Vagina (tissue), 2 donors: ENCODE measurements around the gene OR2V1. TPM values are rescaled to one million over a fixed set of nuclear protein-coding genes. Genes with fewer than 3 reads are reported as not detected.
"Not testable (repeated sequence)": the region's sequence is repeated elsewhere in the genome, so short reads cannot be mapped to it uniquely, and the experiment has no call there.

ENCODE experiments used
- DNase-seq, 2 donors: peaks; one replicate each; pipeline ENCODE4 v3.0.0-alpha.2; 2017; ENCODE audit errors: extremely low spot score in 2 of 2
- H3K27ac ChIP-seq: fragments of 200-600 bp; sonication (generic); one replicate; pipeline ENCODE4 v1.5.1; 2019
- H3K27me3 ChIP-seq: fragments of 200-600 bp; sonication (generic); one replicate; pipeline ENCODE4 v1.5.1; 2019
- H3K36me3 ChIP-seq, 2 donors: fragments of 200-600 bp; sonication (generic); one replicate each; pipeline ENCODE4 v1.5.1; 2017 to 2019
- H3K4me1 ChIP-seq: fragments of 200-600 bp; sonication (generic); one replicate; pipeline ENCODE4 v1.5.1; 2019
- H3K4me3 ChIP-seq, 2 donors: fragments of 200-600 bp; sonication (generic); 1 replicate in 1 of 2; 2 replicates in 1 of 2; pipeline ENCODE4 v1.5.1; 2016 to 2019
- H3K9me3 ChIP-seq: fragments of 200-600 bp; sonication (generic); one replicate; pipeline ENCODE4 v1.5.1; 2019
- POLR2A ChIP-seq, 2 donors: fragments of 450-650 bp; IDR thresholded peaks; one replicate each; pipeline ENCODE4 v1.6.1; 2017; ENCODE audit warnings: antibody characterized with exemption in 2 of 2, mild to moderate bottlenecking in 2 of 2, moderate library complexity in 2 of 2
- POLR2AphosphoS5 ChIP-seq, 2 donors: sonication (generic); formaldehyde crosslinking; IDR thresholded peaks; one replicate each; pipeline ENCODE4 v1.9.0; 2017; ENCODE audit warnings: antibody characterized with exemption in 2 of 2, mild to moderate bottlenecking in 2 of 2, low read depth in 1 of 2; ENCODE audit not compliant: insufficient read depth in 1 of 2
- intact Hi-C: fragments of 100-400 bp; cut with DNase I; formaldehyde crosslinking; loops from one replicate; pipeline ENCODE4 v1.15.1; 2023
- total RNA-seq: library from RNA; depleted of rRNA; stranded (reverse); fragments of >200 nt; gene quantifications from one replicate; pipeline ENCODE4 v1.2.3, GENCODE V29; 2016
- TF ChIP-seq, protein P1 (sequence below), 3 experiments: fragments of 450-650 bp in 2 of 3; fragments of 200-600 bp in 1 of 3; sonication (generic) in 1 of 3; IDR thresholded peaks; one replicate each; pipeline ENCODE4 v1.5.1; 2017 to 2019; ENCODE audit warnings: antibody characterized with exemption in 3 of 3, mild to moderate bottlenecking in 2 of 3, moderate library complexity in 2 of 3

Gene OR2V1
- total RNA-seq, 1 donor from 2014 or later = not detected

DNA sequence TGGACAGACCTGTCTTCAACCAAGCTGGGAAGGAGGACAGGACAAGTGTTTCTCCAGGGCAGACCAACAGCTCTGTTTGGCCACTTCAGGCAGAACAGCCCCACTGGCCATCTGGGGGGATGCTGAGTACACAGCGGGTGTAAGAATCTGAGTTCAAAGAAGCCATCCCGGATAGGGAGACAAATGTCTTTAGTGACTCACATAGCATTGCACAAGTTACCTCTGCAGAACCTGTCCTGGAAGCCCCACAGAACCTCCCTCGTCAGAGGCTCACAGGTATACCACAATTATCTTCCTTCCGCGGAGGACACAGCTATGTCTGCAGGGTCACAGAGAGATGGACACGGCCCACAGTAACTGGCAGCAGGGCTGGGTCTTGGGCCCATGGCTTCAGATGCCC is 18.4 kb upstream of the OR2V1 start:
- no peaks in the 10 kb centered on the region for H3K27me3 ChIP-seq
- DNase-seq = no peak
- TF ChIP-seq, protein P1, sequence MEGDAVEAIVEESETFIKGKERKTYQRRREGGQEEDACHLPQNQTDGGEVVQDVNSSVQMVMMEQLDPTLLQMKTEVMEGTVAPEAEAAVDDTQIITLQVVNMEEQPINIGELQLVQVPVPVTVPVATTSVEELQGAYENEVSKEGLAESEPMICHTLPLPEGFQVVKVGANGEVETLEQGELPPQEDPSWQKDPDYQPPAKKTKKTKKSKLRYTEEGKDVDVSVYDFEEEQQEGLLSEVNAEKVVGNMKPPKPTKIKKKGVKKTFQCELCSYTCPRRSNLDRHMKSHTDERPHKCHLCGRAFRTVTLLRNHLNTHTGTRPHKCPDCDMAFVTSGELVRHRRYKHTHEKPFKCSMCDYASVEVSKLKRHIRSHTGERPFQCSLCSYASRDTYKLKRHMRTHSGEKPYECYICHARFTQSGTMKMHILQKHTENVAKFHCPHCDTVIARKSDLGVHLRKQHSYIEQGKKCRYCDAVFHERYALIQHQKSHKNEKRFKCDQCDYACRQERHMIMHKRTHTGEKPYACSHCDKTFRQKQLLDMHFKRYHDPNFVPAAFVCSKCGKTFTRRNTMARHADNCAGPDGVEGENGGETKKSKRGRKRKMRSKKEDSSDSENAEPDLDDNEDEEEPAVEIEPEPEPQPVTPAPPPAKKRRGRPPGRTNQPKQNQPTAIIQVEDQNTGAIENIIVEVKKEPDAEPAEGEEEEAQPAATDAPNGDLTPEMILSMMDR (IDR thresholded peaks at IDR 0.05) = no peak
- TF ChIP-seq POLR2A (IDR thresholded peaks at IDR 0.05) = no peak
- TF ChIP-seq POLR2AphosphoS5 (IDR thresholded peaks at IDR 0.05; ENCODE audit: insufficient read depth in 1 of 2, low read depth in 1 of 2) = no peak

DNA sequence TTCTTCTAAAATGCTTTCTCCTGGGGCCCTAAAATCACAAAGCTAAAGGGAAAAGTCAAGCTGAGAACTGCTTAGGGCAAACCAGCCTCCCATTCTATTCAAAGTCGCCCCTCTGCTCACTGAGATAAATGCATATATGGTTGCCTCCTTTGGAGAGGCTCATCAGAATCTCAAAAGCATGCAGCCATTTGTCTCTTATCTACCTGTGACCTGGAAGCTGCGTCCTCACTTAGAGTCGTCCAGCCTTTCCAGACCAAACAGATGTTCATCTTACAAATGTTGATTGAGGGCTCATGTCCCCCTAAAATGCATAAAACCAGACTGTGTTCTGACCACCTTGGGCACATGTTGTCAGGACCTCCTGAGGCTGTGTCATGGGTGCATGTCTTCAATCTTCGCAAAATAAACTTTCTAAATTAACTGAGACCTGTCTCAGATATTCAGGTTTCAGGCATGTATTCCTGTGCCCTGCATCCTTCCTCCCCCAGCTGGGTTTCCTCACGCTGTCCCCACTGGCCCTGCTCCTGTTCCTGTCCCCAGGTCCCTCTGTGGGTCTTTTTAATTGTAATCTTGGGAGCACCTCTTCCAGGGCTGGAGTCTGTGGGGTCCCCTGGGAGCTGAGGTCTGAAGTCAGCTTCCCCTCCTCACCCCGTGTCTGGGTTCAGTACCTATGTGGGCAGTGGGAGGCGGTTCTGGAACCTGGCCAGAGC is 16.1 kb upstream of the OR2V1 start, which contains the start of gene OR2V2:
Gene OR2V2 (plus strand): TSS at position 660 of the 710 bp plus-strand sequence. CDS start 7,357 bp downstream, outside the sequence.
- not testable (repeated sequence) for H3K27me3 ChIP-seq, DNase-seq

More for the DNA sequence above, 18.4 kb upstream of the OR2V1 start:
- Histone ChIP-seq H3K9me3 (no peaks in the 10 kb centered on the region), H3K4me3 (no peak overlapping the region), H3K36me3 (no peaks in the 10 kb centered on the region), H3K27ac (no peak overlapping the region), H3K4me1 (peaks cover 11% of the 10 kb centered on the region)
- intact Hi-C loops = no loop called here

GRCh38 chr5:181145133-181145532 is 14.2 kb upstream of the OR2V1 start:
- intact Hi-C loops = no loop called here
- H3K4me3 ChIP-seq = no peak overlapping the region
- no peaks in the 10 kb centered on the region for H3K9me3 ChIP-seq
- peaks cover 11% of the 10 kb centered on the region for H3K4me1 ChIP-seq
- H3K36me3 ChIP-seq = no peaks in the 10 kb centered on the region
- no peaks in the 10 kb centered on the region for H3K27me3 ChIP-seq
- TF ChIP-seq POLR2A (IDR thresholded peaks at IDR 0.05) (no peak), POLR2AphosphoS5 (IDR thresholded peaks at IDR 0.05; ENCODE audit: insufficient read depth in 1 of 2, low read depth in 1 of 2) (no peak)
- TF ChIP-seq, protein P1 (IDR thresholded peaks at IDR 0.05) = no peak
- no peak for DNase-seq
- H3K27ac ChIP-seq = no peak overlapping the region

More for the DNA sequence above, 16.1 kb upstream of the OR2V1 start, which contains the start of gene OR2V2:
- H3K4me3 ChIP-seq, H3K27ac ChIP-seq, H3K9me3 ChIP-seq, H3K36me3 ChIP-seq, intact Hi-C loops: not testable (repeated sequence)
- peaks cover 11% of the 10 kb centered on the region for H3K4me1 ChIP-seq

DNA sequence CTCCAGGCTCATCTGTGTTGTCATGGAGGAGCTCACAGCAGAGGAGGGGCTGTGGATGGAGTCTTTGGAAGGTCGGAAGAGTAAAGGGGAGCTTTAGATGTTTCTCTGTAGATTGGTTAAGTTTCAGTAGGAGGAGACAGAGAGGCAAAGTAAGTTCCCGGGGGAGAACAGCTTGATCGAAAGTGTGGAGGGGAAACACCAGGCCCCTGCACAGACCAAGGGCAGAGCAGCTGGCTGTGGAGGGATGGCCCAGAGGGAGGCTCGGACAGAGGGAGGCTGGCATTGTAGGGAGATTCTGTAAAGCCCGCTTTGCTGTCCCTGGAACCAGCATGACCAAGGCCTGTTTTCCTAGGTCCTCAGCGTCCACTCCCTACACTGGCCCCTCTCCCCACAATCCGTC is 11.1 kb upstream of the OR2V1 start:
- intact Hi-C loops = no loop called here
- Histone ChIP-seq H3K27ac (no peak overlapping the region), H3K4me3 (no peak overlapping the region), H3K4me1 (no peaks in the 10 kb centered on the region), H3K27me3 (no peaks in the 10 kb centered on the region), H3K9me3 (no peaks in the 10 kb centered on the region), H3K36me3 (no peaks in the 10 kb centered on the region)
- TF ChIP-seq POLR2AphosphoS5 (IDR thresholded peaks at IDR 0.05; ENCODE audit: insufficient read depth in 1 of 2, low read depth in 1 of 2) (no peak), POLR2A (IDR thresholded peaks at IDR 0.05) (no peak)
- TF ChIP-seq, protein P1 (IDR thresholded peaks at IDR 0.05) = no peak
- no peak for DNase-seq

DNA sequence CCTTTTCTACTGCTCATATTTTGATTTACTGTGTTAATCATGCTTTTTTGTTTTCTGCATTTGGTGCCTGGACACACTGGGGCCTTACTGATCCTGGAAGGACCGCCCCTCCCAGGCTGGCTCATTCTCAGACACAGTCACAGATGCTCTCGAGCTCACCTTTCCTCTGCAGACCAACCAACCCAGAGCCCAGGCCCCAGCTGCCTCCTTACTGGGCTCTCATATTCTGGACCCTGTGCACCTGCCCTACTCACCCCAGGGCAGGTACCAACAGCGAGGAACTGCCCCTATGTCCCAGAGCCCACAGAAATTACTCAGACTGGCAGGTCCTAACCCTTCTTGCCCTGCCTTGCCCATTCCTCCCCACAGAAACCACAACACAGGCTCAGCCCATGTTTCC is 9.8 kb upstream of the OR2V1 start:
- H3K9me3 ChIP-seq = no peaks in the 10 kb centered on the region
- no peaks in the 10 kb centered on the region for H3K4me1 ChIP-seq
- H3K4me3 ChIP-seq = no peak overlapping the region
- H3K36me3 ChIP-seq = no peaks in the 10 kb centered on the region
- no peak overlapping the region for H3K27ac ChIP-seq
- DNase-seq = no peak
- H3K27me3 ChIP-seq = no peaks in the 10 kb centered on the region
- TF ChIP-seq POLR2A (IDR thresholded peaks at IDR 0.05) (no peak), POLR2AphosphoS5 (IDR thresholded peaks at IDR 0.05; ENCODE audit: insufficient read depth in 1 of 2, low read depth in 1 of 2) (no peak)
- TF ChIP-seq, protein P1 (IDR thresholded peaks at IDR 0.05) = no peak
- intact Hi-C loops = no loop called here
